GM06990 (cell line): ENCODE results near the gene CNTNAP2.

Source experiments
- DNase-seq: peaks from one replicate; pipeline ENCODE4 v3.0.0-alpha.2; 2011; ENCODE audit not compliant: insufficient read length; ENCODE audit errors: extremely low read depth
- H3K27me3 ChIP-seq: replicated peaks from 2 replicates; pipeline ENCODE4 v1.6.0; 2011; ENCODE audit warnings: low read length; ENCODE audit not compliant: control insufficient read depth, insufficient read depth
- H3K36me3 ChIP-seq: 2 replicates; pipeline ENCODE4 v1.5.1; 2011; ENCODE audit warnings: low read length; ENCODE audit not compliant: control insufficient read depth, insufficient read depth
- H3K4me3 ChIP-seq: replicated peaks from 2 replicates; pipeline ENCODE4 v1.5.1; 2011; ENCODE audit warnings: low read depth, mild to moderate bottlenecking, control low read depth, low read length
- TF ChIP-seq, protein P1 (sequence below): IDR thresholded peaks from 2 replicates; pipeline ENCODE4 v1.5.1; 2011; ENCODE audit warnings: low read length, control low read depth, mild to moderate bottlenecking, inconsistent platforms; ENCODE audit not compliant: insufficient read depth, poor library complexity, severe bottlenecking

Gene CNTNAP2

DNA sequence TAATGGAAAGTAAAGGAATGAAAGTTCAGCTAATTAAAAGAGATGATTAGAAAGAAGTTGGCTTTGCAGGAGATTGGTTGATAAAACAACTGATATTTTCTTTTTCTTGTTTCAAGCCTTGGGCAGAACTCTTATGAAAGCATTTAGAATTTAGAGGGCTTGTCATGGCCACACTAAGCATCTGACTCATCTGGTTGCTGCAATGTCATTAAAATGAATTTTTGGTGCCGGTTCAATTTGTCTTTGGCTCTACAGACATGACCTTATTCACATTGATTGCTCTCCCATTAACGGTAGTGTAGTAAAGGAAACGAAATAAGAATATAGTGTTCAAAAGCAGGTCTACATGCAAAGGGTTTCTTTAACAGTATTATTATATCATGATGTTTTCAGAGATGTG is 1461.6 kb downstream of the CNTNAP2 start:
- Histone ChIP-seq H3K27me3 (no peaks in the 10 kb centered on the region), H3K4me3 (no peak overlapping the region), H3K36me3 (no peaks in the 10 kb centered on the region)
- no peak for DNase-seq
- TF ChIP-seq, protein P1, sequence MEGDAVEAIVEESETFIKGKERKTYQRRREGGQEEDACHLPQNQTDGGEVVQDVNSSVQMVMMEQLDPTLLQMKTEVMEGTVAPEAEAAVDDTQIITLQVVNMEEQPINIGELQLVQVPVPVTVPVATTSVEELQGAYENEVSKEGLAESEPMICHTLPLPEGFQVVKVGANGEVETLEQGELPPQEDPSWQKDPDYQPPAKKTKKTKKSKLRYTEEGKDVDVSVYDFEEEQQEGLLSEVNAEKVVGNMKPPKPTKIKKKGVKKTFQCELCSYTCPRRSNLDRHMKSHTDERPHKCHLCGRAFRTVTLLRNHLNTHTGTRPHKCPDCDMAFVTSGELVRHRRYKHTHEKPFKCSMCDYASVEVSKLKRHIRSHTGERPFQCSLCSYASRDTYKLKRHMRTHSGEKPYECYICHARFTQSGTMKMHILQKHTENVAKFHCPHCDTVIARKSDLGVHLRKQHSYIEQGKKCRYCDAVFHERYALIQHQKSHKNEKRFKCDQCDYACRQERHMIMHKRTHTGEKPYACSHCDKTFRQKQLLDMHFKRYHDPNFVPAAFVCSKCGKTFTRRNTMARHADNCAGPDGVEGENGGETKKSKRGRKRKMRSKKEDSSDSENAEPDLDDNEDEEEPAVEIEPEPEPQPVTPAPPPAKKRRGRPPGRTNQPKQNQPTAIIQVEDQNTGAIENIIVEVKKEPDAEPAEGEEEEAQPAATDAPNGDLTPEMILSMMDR, result no peak

DNA sequence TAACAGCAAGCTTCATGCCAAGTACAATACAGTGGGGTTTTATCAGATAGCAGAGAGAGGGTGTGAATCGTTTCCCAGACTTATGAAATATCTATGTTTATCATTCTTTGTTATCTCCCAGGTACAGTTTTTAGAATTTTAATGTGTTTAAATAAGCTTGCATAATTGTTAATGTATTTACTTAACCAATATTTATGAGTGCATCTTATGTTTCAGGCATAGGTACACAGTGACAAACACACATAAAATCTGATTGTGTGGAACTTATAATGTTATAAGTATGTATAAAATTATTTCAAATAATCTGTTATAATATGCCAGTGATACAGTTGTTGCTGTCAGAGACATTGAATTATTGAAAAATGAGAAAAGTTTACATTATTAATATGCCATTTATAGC is 1462.5 kb downstream of the CNTNAP2 start:
- Histone ChIP-seq H3K4me3 (no peak overlapping the region), H3K36me3 (no peaks in the 10 kb centered on the region), H3K27me3 (no peaks in the 10 kb centered on the region)
- DNase-seq, result no peak
- TF ChIP-seq, protein P1, result no peak

DNA sequence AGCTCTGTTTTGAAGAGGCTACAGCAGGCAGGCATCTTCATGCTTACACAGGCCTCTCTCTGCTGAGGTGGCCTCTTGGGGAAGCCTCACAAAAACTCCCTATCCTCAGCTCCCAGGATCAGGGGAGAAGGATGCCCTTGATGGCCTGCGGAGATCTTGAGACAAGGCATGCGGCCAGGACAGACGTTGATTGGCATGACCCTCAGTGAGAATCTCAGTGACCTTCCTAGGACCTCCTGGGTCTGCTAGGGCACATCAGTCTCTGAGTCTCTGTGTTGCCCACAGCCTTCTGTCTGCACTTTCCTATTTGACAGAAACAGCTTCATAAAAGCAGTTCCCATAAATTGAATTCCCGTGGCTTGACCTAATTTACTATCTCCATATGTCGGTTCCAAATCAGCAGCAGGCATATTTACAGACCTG is 1468.2 kb downstream of the CNTNAP2 start:
- TF ChIP-seq, protein P1, result no peak
- Histone ChIP-seq H3K4me3 (no peak overlapping the region), H3K36me3 (no peaks in the 10 kb centered on the region), H3K27me3 (no peaks in the 10 kb centered on the region)
- DNase-seq, result no peak

DNA sequence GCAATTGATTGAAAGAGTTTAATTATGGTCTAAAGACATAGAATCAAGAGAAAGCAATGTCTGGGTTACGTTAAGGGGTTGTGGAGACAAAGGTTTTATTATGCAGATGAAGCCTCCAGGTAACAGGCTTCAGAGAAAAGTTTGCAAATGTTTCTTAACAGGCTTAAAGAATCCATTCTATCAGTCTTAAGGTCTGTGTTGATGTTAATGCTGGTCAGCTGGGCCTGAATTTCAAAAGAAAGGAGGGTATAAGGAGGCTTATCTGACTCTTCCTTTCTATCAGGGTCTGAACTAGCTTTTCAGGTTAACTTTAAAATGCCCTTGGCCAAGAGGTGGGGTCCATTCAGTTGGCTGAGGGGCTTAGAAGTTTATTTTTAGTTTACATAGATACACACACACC is 1469.5 kb downstream of the CNTNAP2 start:
- TF ChIP-seq, protein P1, result no peak
- no peak for DNase-seq
- Histone ChIP-seq H3K4me3 (no peak overlapping the region), H3K27me3 (no peaks in the 10 kb centered on the region), H3K36me3 (no peaks in the 10 kb centered on the region)

DNA sequence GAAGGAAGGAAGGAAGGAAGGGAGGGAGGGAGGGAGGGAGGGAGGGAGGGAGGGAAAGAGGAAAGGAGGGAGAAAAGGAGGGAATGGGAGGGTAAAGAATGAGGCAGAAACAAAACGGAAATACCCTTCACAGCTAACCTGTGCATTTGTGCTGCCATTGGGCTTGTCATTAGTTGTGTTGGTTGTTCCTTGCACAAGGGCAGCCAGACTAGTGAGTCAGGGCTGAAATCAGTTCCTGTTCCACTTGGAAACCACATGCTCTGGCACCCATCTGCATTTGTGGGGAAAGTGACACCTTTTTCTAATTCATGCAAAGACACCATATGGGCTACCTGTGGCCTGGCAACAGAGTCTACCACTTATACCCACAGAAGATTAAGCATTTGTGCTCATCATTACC is 1469.9 kb downstream of the CNTNAP2 start:
- TF ChIP-seq, protein P1, result no peak
- no peaks in the 10 kb centered on the region for H3K36me3 ChIP-seq
- no peaks in the 10 kb centered on the region for H3K27me3 ChIP-seq
- DNase-seq, result no peak
- H3K4me3 ChIP-seq, result no peak overlapping the region
